Natural killer cell (primary cell): ENCODE data around the gene LHFPL5. TPM values are rescaled to one million over a fixed set of nuclear protein-coding genes. Genes with fewer than 3 reads are reported as not detected.

ENCODE experiments used
- ATAC-seq, 3 donors: fragments of 150-1000 bp in 2 of 3; fragments of 200-7000 bp in 1 of 3; cut with Tn5 transposase; 1 replicate in 1 of 3; 2 replicates in 2 of 3; pipeline ENCODE4 v1.10.0; 2021; ENCODE audit warnings: mild to moderate bottlenecking in 2 of 3, moderate library complexity in 2 of 3
- DNase-seq, 2 donors: peaks; one replicate each; pipeline versions ENCODE4 v3.0.0 to v3.0.0-alpha.2; 2013 to 2021; ENCODE audit warnings: mixed read lengths in 1 of 2
- H3K27ac ChIP-seq: one replicate; pipeline ENCODE4 v1.5.1; 2013; ENCODE audit warnings: mild to moderate bottlenecking, low read length
- H3K27me3 ChIP-seq: one replicate; pipeline ENCODE4 v1.6.1; 2013; ENCODE audit warnings: low read length; ENCODE audit not compliant: control insufficient read depth, insufficient read depth
- H3K36me3 ChIP-seq: one replicate; pipeline ENCODE4 v1.6.1; 2013; ENCODE audit warnings: low read length; ENCODE audit not compliant: control insufficient read depth, insufficient read depth
- H3K4me1 ChIP-seq: one replicate; pipeline ENCODE4 v1.6.1; 2013; ENCODE audit warnings: low read length; ENCODE audit not compliant: control insufficient read depth, insufficient read depth
- H3K4me3 ChIP-seq: one replicate; pipeline ENCODE4 v1.5.1; 2013; ENCODE audit warnings: low read length
- H3K9me3 ChIP-seq: one replicate; pipeline ENCODE4 v1.6.1; 2013; ENCODE audit warnings: low read length; ENCODE audit not compliant: control insufficient read depth, insufficient read depth
- H3K27ac Mint-ChIP-seq, 2 donors: one replicate each; pipeline ENCODE4 v1.8.0; 2022; ENCODE audit warnings: mild to moderate bottlenecking in 2 of 2, mixed read lengths in 2 of 2, moderate library complexity in 1 of 2
- H3K27me3 Mint-ChIP-seq, 2 donors: one replicate each; pipeline ENCODE4 v1.8.0; 2022; ENCODE audit warnings: low read depth in 2 of 2, mixed read lengths in 2 of 2
- H3K36me3 Mint-ChIP-seq: one replicate; pipeline ENCODE4 v1.8.0; 2022; ENCODE audit warnings: mixed read lengths
- H3K4me1 Mint-ChIP-seq, 2 donors: one replicate each; pipeline ENCODE4 v1.8.0; 2022; ENCODE audit warnings: mixed read lengths in 2 of 2
- H3K4me3 Mint-ChIP-seq: one replicate; pipeline ENCODE4 v1.8.0; 2022; ENCODE audit warnings: mild to moderate bottlenecking, moderate library complexity, mixed read lengths
- H3K9me3 Mint-ChIP-seq, 2 donors: one replicate each; pipeline ENCODE4 v1.8.0; 2022; ENCODE audit warnings: mixed read lengths in 2 of 2
- CTCF ChIP-seq: fragments of 200-600 bp; IDR thresholded peaks from one replicate; pipeline ENCODE4 v1.8.0; 2022; ENCODE audit warnings: antibody characterized with exemption
- WGBS: methylation state at CpG from one replicate; pipeline ENCODE4 v1.1.7; 2013; ENCODE audit warnings: missing lambda C conversion rate; ENCODE audit not compliant: insufficient coverage; 5-methylcytosine and 5-hydroxymethylcytosine counted together
- intact Hi-C: fragments of 100-400 bp; cut with micrococcal nuclease; formaldehyde crosslinking; loops from one replicate; pipeline ENCODE4 v1.14.2; 2022
- total RNA-seq, 4 donors: library from RNA; stranded (reverse); fragments of 120-200 nt in 1 of 4; gene quantifications; one replicate each; pipeline versions ENCODE4 v1.2.3 to v1.2.4, GENCODE V29; 2013 to 2022

The LHFPL5 gene
- total RNA-seq, 3 donors from 2014 or later (not counting 1 experiment from before 2014, with no cell fraction given), result not detected

GRCh38 chr6:35765739-35766138, 39.4 kb upstream of the LHFPL5 start:
- intact Hi-C loops, result no loop called here
- H3K4me1 ChIP-seq, result no peaks in the 10 kb centered on the region
- H3K9me3 Mint-ChIP-seq, result no peaks in the 10 kb centered on the region
- peaks cover 8% of the 10 kb centered on the region for H3K27me3 ChIP-seq
- peaks cover 5 to 11% of the 10 kb centered on the region in 2 donors for H3K4me1 Mint-ChIP-seq
- WGBS, result 92% methylated on average over 23 of the region's 23 CpGs
- no peak overlapping the region for H3K27ac Mint-ChIP-seq
- no peak for DNase-seq
- no peak overlapping the region for H3K4me3 ChIP-seq
- no peaks in the 10 kb centered on the region for H3K9me3 ChIP-seq
- no peaks in the 10 kb centered on the region for H3K36me3 ChIP-seq
- peaks cover 27 to 36% of the 10 kb centered on the region in 2 donors for H3K27me3 Mint-ChIP-seq
- no peak for ATAC-seq
- TF ChIP-seq CTCF, result no peak
- no peak overlapping the region for H3K4me3 Mint-ChIP-seq
- H3K36me3 Mint-ChIP-seq, result no peaks in the 10 kb centered on the region
- no peak overlapping the region for H3K27ac ChIP-seq

GRCh38 chr6:35769211-35769610, 35.9 kb upstream of the LHFPL5 start:
- ATAC-seq (no peak), DNase-seq (no peak)
- Histone ChIP-seq H3K4me3 (no peak overlapping the region), H3K27ac (no peak overlapping the region), H3K36me3 (no peaks in the 10 kb centered on the region), H3K27me3 (peaks cover 3% of the 10 kb centered on the region), H3K4me1 (no peaks in the 10 kb centered on the region), H3K9me3 (no peaks in the 10 kb centered on the region)
- WGBS, result 95% methylated on average over 3 of the region's 4 CpGs
- intact Hi-C loops, result no loop called here
- no peak overlapping the region for H3K27ac Mint-ChIP-seq
- H3K27me3 Mint-ChIP-seq, result peaks cover 8 to 9% of the 10 kb centered on the region in 2 donors
- no peaks in the 10 kb centered on the region for H3K9me3 Mint-ChIP-seq
- TF ChIP-seq CTCF, result no peak
- peaks cover 1 to 3% of the 10 kb centered on the region in 2 donors for H3K4me1 Mint-ChIP-seq
- no peaks in the 10 kb centered on the region for H3K36me3 Mint-ChIP-seq
- no peak overlapping the region for H3K4me3 Mint-ChIP-seq

- Histone ChIP-seq H3K4me3 (no peak overlapping the region), H3K9me3 (no peaks in the 10 kb centered on the region), H3K27ac (no peak overlapping the region), H3K4me1 (peaks cover 4% of the 10 kb centered on the region), H3K36me3 (no peaks in the 10 kb centered on the region), H3K27me3 (peaks cover 4% of the 10 kb centered on the region)
- no peak for ATAC-seq
- TF ChIP-seq CTCF, result no peak
- H3K27me3 Mint-ChIP-seq, result peaks cover 12 to 17% of the 10 kb centered on the region in 2 donors
- no peaks in the 10 kb centered on the region for H3K4me1 Mint-ChIP-seq
- H3K36me3 Mint-ChIP-seq, result no peaks in the 10 kb centered on the region
- H3K9me3 Mint-ChIP-seq, result no peaks in the 10 kb centered on the region
- no peak overlapping the region for H3K27ac Mint-ChIP-seq
- H3K4me3 Mint-ChIP-seq, result no peak overlapping the region
- no peak for DNase-seq
- 54% methylated on average over 5 of the region's 5 CpGs for WGBS
- intact Hi-C loops, result no loop called here
Observed at GRCh38 chr6:35771343-35771627, 33.9 kb upstream of the LHFPL5 start.

GRCh38 chr6:35774116-35774794, 30.9 kb upstream of the LHFPL5 start:
- ATAC-seq, result no peak
- Mint-ChIP-seq H3K27ac (no peak overlapping the region), H3K36me3 (no peaks in the 10 kb centered on the region), H3K4me1 (peaks cover 0 to 5% of the 10 kb centered on the region in 2 donors), H3K27me3 (peaks cover 20 to 23% of the 10 kb centered on the region in 2 donors), H3K9me3 (no peaks in the 10 kb centered on the region), H3K4me3 (no peak overlapping the region)
- no peak for DNase-seq
- no peaks in the 10 kb centered on the region for H3K36me3 ChIP-seq
- H3K27ac ChIP-seq, result no peak overlapping the region
- intact Hi-C loops, result no loop called here
- WGBS, result 85% methylated on average over 11 of the region's 11 CpGs
- peaks cover 6% of the 10 kb centered on the region for H3K27me3 ChIP-seq
- H3K4me3 ChIP-seq, result no peak overlapping the region
- H3K4me1 ChIP-seq, result peaks cover 10% of the 10 kb centered on the region
- TF ChIP-seq CTCF, result no peak
- H3K9me3 ChIP-seq, result no peaks in the 10 kb centered on the region
